Karpas-422 (cell line): ENCODE data around the gene EME2. TPM values are rescaled to one million over a fixed set of nuclear protein-coding genes. Genes with fewer than 3 reads are reported as not detected.

Source experiments
- DNase-seq: peaks from one replicate; pipeline ENCODE4 v3.0.0-alpha.2; 2015
- H2AFZ ChIP-seq: fragments of 200-600 bp; sonication (generic); 2 replicates; pipeline ENCODE4 v1.6.1; 2014; ENCODE audit warnings: antibody characterized with exemption, low read length, mixed read lengths
- H3K27ac ChIP-seq: fragments of 200-600 bp; sonication (generic); 2 replicates; pipeline ENCODE4 v1.5.1; 2014; ENCODE audit warnings: mild to moderate bottlenecking, low read length, moderate library complexity
- H3K27me3 ChIP-seq: fragments of 200-600 bp; sonication (generic); 2 replicates; pipeline ENCODE4 v1.6.1; 2014; ENCODE audit warnings: low read length, mixed read lengths
- H3K36me3 ChIP-seq: fragments of 200-600 bp; sonication (generic); 2 replicates; pipeline ENCODE4 v1.6.1; 2014; ENCODE audit warnings: low read length, mixed read lengths; ENCODE audit not compliant: insufficient read depth
- H3K4me1 ChIP-seq: fragments of 200-600 bp; sonication (generic); 2 replicates; pipeline ENCODE4 v1.6.1; 2014; ENCODE audit warnings: mild to moderate bottlenecking, low read length, mixed read lengths
- H3K4me2 ChIP-seq: fragments of 200-600 bp; sonication (generic); 2 replicates; pipeline ENCODE4 v1.6.1; 2014; ENCODE audit warnings: low read length, low read depth, mild to moderate bottlenecking; ENCODE audit not compliant: poor library complexity, severe bottlenecking
- H3K4me3 ChIP-seq: fragments of 200-600 bp; sonication (generic); 2 replicates; pipeline ENCODE4 v1.5.1; 2014; ENCODE audit warnings: mild to moderate bottlenecking, antibody characterized with exemption, low read length, mixed read lengths
- H3K79me2 ChIP-seq: fragments of 200-600 bp; sonication (generic); 2 replicates; pipeline ENCODE4 v1.6.1; 2014; ENCODE audit warnings: mild to moderate bottlenecking, low read length, mixed read lengths
- H3K9ac ChIP-seq: fragments of 200-600 bp; sonication (generic); 2 replicates; pipeline ENCODE4 v1.6.0; 2014; ENCODE audit warnings: low read length
- H3K9me2 ChIP-seq: fragments of 200-600 bp; sonication (generic), shearing (Covaris generic); replicated peaks from 2 replicates; pipeline ENCODE4 v1.6.0; 2014; ENCODE audit warnings: mild to moderate bottlenecking, low read length, moderate library complexity; ENCODE audit not compliant: insufficient read depth
- H3K9me3 ChIP-seq: fragments of 300-700, 200-600 bp; sonication (generic); 2 replicates; pipeline ENCODE4 v1.6.1; 2014; ENCODE audit warnings: low read length, mixed read lengths
- H4K20me1 ChIP-seq: fragments of 200-600 bp; sonication (generic); 2 replicates; pipeline ENCODE4 v1.6.1; 2014; ENCODE audit warnings: mild to moderate bottlenecking, antibody characterized with exemption, low read length, low read depth; ENCODE audit not compliant: insufficient read depth
- total RNA-seq: library from RNA; depleted of rRNA; stranded (reverse); fragments of >200 nt; shearing (Covaris generic); gene quantifications from 2 replicates; pipeline ENCODE4 v1.2.3, GENCODE V29; 2014; ENCODE audit warnings: low replicate concordance

EME2 gene
- total RNA-seq, 1 experiment from 2014 or later: 7.7 TPM

- Histone ChIP-seq H4K20me1 (no peaks in the 10 kb centered on the region), H3K9me3 (no peaks in the 10 kb centered on the region; the same call in 1 of the 2 replicates)
These were observed 31.0 kb upstream of the EME2 start for GRCh38 chr16:1741553-1742165.

GRCh38 chr16:1743376-1744337 is 29.0 kb upstream of the EME2 start:
- Histone ChIP-seq H3K36me3 (no peaks in the 10 kb centered on the region), H3K79me2 (no peaks in the 10 kb centered on the region), H3K4me1 (no peaks in the 10 kb centered on the region), H3K4me3 (no peak overlapping the region), H3K9me2 (no peaks in the 10 kb centered on the region), H3K27me3 (no peaks in the 10 kb centered on the region), H3K27ac (no peak overlapping the region), H3K9ac (no peak overlapping the region), H3K9me3 (no peaks in the 10 kb centered on the region; the same call in 1 of the 2 replicates), H3K4me2 (no peak overlapping the region), H4K20me1 (no peaks in the 10 kb centered on the region), H2AFZ (no peak overlapping the region)
- no peak for DNase-seq

More at GRCh38 chr16:1741553-1742165, 31.0 kb upstream of the EME2 start:
- Histone ChIP-seq H3K9ac (no peak overlapping the region), H3K4me2 (no peak overlapping the region), H3K4me1 (no peaks in the 10 kb centered on the region), H3K4me3 (no peak overlapping the region), H2AFZ (no peak overlapping the region), H3K36me3 (no peaks in the 10 kb centered on the region), H3K9me2 (no peaks in the 10 kb centered on the region), H3K27me3 (no peaks in the 10 kb centered on the region), H3K79me2 (no peaks in the 10 kb centered on the region), H3K27ac (no peak overlapping the region)
- DNase-seq: no peak

- no peaks in the 10 kb centered on the region for H4K20me1 ChIP-seq
- H3K4me3 ChIP-seq: no peak overlapping the region
These were observed 28.2 kb upstream of the EME2 start for GRCh38 chr16:1744338-1744840.

GRCh38 chr16:1745181-1745899 is 27.3 kb upstream of the EME2 start:
- H3K4me1 ChIP-seq: no peaks in the 10 kb centered on the region
- no peak overlapping the region for H3K27ac ChIP-seq
- H3K9me2 ChIP-seq: no peaks in the 10 kb centered on the region
- H3K9ac ChIP-seq: no peak overlapping the region
- no peak overlapping the region for H2AFZ ChIP-seq
- no peaks in the 10 kb centered on the region for H4K20me1 ChIP-seq
- no peaks in the 10 kb centered on the region for H3K36me3 ChIP-seq
- no peak overlapping the region for H3K4me2 ChIP-seq
- no peaks in the 10 kb centered on the region for H3K27me3 ChIP-seq
- no peak overlapping the region for H3K4me3 ChIP-seq
- H3K79me2 ChIP-seq: no peaks in the 10 kb centered on the region
- H3K9me3 ChIP-seq: no peaks in the 10 kb centered on the region
- DNase-seq: no peak

More at GRCh38 chr16:1744338-1744840, 28.2 kb upstream of the EME2 start:
- H3K79me2 ChIP-seq: no peaks in the 10 kb centered on the region
- no peaks in the 10 kb centered on the region for H3K27me3 ChIP-seq
- H3K4me2 ChIP-seq: no peak overlapping the region
- DNase-seq: no peak
- H3K4me1 ChIP-seq: no peaks in the 10 kb centered on the region
- H3K9me2 ChIP-seq: no peaks in the 10 kb centered on the region
- no peak overlapping the region for H3K27ac ChIP-seq
- H3K36me3 ChIP-seq: no peaks in the 10 kb centered on the region
- H2AFZ ChIP-seq: no peak overlapping the region
- H3K9me3 ChIP-seq: no peaks in the 10 kb centered on the region; the same call in 1 of the 2 replicates
- H3K9ac ChIP-seq: no peak overlapping the region

- no peaks in the 10 kb centered on the region for H4K20me1 ChIP-seq
- no peak overlapping the region for H2AFZ ChIP-seq
- DNase-seq: no peak
These were observed 26.5 kb upstream of the EME2 start for GRCh38 chr16:1745900-1746692.

GRCh38 chr16:1746693-1747195 is 25.9 kb upstream of the EME2 start:
- H3K27ac ChIP-seq: no peak overlapping the region
- H3K4me1 ChIP-seq: no peaks in the 10 kb centered on the region
- H3K27me3 ChIP-seq: no peaks in the 10 kb centered on the region
- H3K4me2 ChIP-seq: no peak overlapping the region
- H3K4me3 ChIP-seq: no peak overlapping the region
- H3K9ac ChIP-seq: no peak overlapping the region
- no peaks in the 10 kb centered on the region for H3K36me3 ChIP-seq
- no peak for DNase-seq
- no peaks in the 10 kb centered on the region for H4K20me1 ChIP-seq
- no peaks in the 10 kb centered on the region for H3K79me2 ChIP-seq
- no peaks in the 10 kb centered on the region for H3K9me2 ChIP-seq
- H2AFZ ChIP-seq: no peak overlapping the region
- no peaks in the 10 kb centered on the region for H3K9me3 ChIP-seq

More at GRCh38 chr16:1745900-1746692, 26.5 kb upstream of the EME2 start:
- no peaks in the 10 kb centered on the region for H3K27me3 ChIP-seq
- H3K27ac ChIP-seq: no peak overlapping the region
- no peak overlapping the region for H3K9ac ChIP-seq
- H3K4me2 ChIP-seq: no peak overlapping the region
- no peak overlapping the region for H3K4me3 ChIP-seq
- no peaks in the 10 kb centered on the region for H3K9me3 ChIP-seq
- H3K36me3 ChIP-seq: no peaks in the 10 kb centered on the region
- H3K4me1 ChIP-seq: no peaks in the 10 kb centered on the region
- H3K9me2 ChIP-seq: no peaks in the 10 kb centered on the region
- no peaks in the 10 kb centered on the region for H3K79me2 ChIP-seq

- Histone ChIP-seq H3K36me3 (no peaks in the 10 kb centered on the region), H2AFZ (no peak overlapping the region), H3K27ac (no peak overlapping the region), H4K20me1 (no peaks in the 10 kb centered on the region), H3K4me3 (no peak overlapping the region), H3K4me2 (no peak overlapping the region), H3K79me2 (no peaks in the 10 kb centered on the region), H3K9ac (no peak overlapping the region), H3K27me3 (no peaks in the 10 kb centered on the region), H3K4me1 (no peaks in the 10 kb centered on the region), H3K9me2 (no peaks in the 10 kb centered on the region), H3K9me3 (no peaks in the 10 kb centered on the region)
- no peak for DNase-seq
These were observed 24.7 kb upstream of the EME2 start for GRCh38 chr16:1747934-1748333.
